GM21526 (cell line): ENCODE measurements around the gene IL3RA.
"Not testable (repeated sequence)": the region's sequence is repeated elsewhere in the genome, so short reads cannot be mapped to it uniquely, and the experiment has no call there.

Experiments used
- ATAC-seq: cut with Tn5 transposase; IDR thresholded peaks from one replicate; pipeline ENCODE4 v1.9.1; 2021; ENCODE audit warnings: moderate library complexity; ENCODE audit not compliant: unreplicated experiment, low FRiP score

The IL3RA gene

GRCh38 chrX:1420371-1420770 is 83.8 kb downstream of the IL3RA start:
- ATAC-seq, result no peak

- ATAC-seq, result no peak
Observed at GRCh38 chrX:1421433-1422134, 85.0 kb downstream of the IL3RA start.

- ATAC-seq, result no peak
Observed at GRCh38 chrX:1422135-1422465, 85.5 kb downstream of the IL3RA start.

- ATAC-seq, result no peak
Observed at GRCh38 chrX:1423215-1423614, 86.6 kb downstream of the IL3RA start.

- no peak for ATAC-seq
Observed at GRCh38 chrX:1424147-1424851, 87.7 kb downstream of the IL3RA start.

GRCh38 chrX:1425381-1425780 is 88.8 kb downstream of the IL3RA start:
- ATAC-seq, result no peak

- ATAC-seq, result not testable (repeated sequence)
Observed at GRCh38 chrX:1426321-1426720, 89.7 kb downstream of the IL3RA start.

GRCh38 chrX:1427756-1428155 is 91.2 kb downstream of the IL3RA start:
- no peak for ATAC-seq

GRCh38 chrX:1430451-1430850 is 93.9 kb downstream of the IL3RA start:
- ATAC-seq, result no peak
